HAP-1 (cell line): Measurements from ENCODE around the gene EMILIN2.

Source experiments
- DNase-seq, 2 experiments: peaks; one replicate each; pipeline ENCODE4 v3.0.0-alpha.2; 2016 to 2020; ENCODE audit warnings: low spot score in 2 of 2
- H3K27me3 ChIP-seq: fragments of 250-450 bp; sonication (Bioruptor Pico); 2 replicates; pipeline ENCODE4 v1.5.1; 2020; ENCODE audit warnings: low read depth, mild to moderate bottlenecking, moderate library complexity
- H3K36me3 ChIP-seq: fragments of 250-450 bp; sonication (Bioruptor Pico); replicated peaks from 2 replicates; pipeline ENCODE4 v1.5.1; 2020; ENCODE audit warnings: mild to moderate bottlenecking
- H3K4me1 ChIP-seq: fragments of 250-450 bp; sonication (Bioruptor Pico); 2 replicates; pipeline ENCODE4 v1.5.1; 2020; ENCODE audit warnings: mild to moderate bottlenecking
- H3K4me3 ChIP-seq: fragments of 250-450 bp; sonication (Bioruptor Pico); 2 replicates; pipeline ENCODE4 v1.5.1; 2020; ENCODE audit warnings: mild to moderate bottlenecking, moderate library complexity
- H3K9me3 ChIP-seq: fragments of 250-450 bp; sonication (Bioruptor Pico); 2 replicates; pipeline ENCODE4 v1.5.1; 2020; ENCODE audit warnings: mild to moderate bottlenecking, moderate library complexity
- in situ Hi-C: fragments of 300-500 bp; cut with MboI; formaldehyde crosslinking; loops from 3 replicates; pipeline ENCODE4 v1.14.3; 2020; ENCODE audit warnings: low sequenced_read_pairs, inconsistent platforms, mixed read lengths

The EMILIN2 gene

DNA sequence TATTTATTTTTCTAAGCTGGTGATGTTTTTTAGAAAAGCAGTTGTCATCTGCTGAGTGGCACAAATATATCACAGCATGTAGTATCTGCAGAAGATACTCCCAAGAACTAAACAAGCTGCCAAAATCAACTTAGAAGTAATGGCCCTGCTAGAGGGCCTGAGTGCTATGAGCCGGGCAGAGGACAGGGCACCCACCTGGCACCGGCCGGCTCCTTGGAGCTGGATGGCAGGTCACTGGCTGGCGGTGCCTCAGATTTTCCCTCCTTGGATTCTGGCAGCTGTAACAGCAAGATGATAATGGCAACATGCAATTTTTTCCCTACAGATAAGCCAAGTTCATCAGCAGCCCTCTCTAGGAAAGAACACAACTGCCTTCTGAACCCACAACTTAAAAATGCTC is 79.7 kb downstream of the EMILIN2 start:
- Histone ChIP-seq H3K4me3 (no peak overlapping the region), H3K4me1 (no peaks in the 10 kb centered on the region), H3K9me3 (no peaks in the 10 kb centered on the region), H3K27me3 (no peaks in the 10 kb centered on the region), H3K36me3 (peaks cover 29% of the 10 kb centered on the region)
- DNase-seq = no peak
- in situ Hi-C loops = no loop called here

- in situ Hi-C loops = no loop called here
- Histone ChIP-seq H3K4me3 (no peak overlapping the region), H3K4me1 (no peaks in the 10 kb centered on the region), H3K36me3 (peaks cover 21% of the 10 kb centered on the region), H3K9me3 (no peaks in the 10 kb centered on the region), H3K27me3 (no peaks in the 10 kb centered on the region)
- no peak for DNase-seq
Observed at GRCh38 chr18:2927745-2928144, 80.9 kb downstream of the EMILIN2 start.

DNA sequence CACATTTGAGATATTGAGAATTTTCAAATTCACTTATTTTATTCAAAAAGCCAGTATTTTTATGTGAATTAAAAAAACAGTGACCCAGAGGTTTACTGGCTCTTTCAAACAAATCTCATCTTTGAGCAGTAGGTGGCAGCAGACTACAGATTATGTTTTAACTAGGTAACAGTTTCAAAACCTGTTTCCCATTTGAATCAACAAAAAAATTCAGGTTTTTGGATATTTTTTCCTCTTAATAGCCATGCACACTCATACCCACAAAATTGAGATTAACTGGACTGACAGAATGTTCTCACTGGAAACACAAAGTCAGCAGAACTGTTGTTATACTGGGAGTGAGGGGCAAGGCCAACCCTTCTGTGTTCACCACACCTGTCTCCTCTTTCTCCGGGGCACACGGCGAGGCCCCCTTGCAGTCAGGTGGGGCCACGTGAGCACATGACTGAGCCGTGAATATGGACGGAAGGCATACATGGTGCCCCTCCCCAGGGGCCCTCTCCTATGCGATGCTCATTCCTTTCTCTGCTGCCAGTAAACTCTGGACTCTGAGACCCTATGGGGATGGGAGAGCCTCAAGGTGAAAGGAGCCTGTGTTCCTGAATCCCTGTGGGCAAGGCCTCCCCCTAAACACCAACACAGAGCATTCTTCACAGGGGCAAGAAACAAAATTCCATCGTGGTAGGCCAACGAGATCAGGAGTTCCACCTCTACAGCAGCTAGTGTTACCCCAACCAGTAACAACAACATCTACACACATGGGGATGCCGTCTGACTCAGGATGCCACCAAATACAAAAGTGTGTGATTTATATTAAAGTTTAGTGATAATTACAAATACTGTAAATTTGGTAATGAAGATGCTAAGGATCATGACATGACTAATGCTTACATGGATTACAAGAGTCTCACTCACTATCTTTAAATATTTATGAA is 85.7 kb downstream of the EMILIN2 start:
- Histone ChIP-seq H3K27me3 (no peaks in the 10 kb centered on the region), H3K36me3 (peaks cover 10% of the 10 kb centered on the region), H3K4me1 (no peaks in the 10 kb centered on the region), H3K4me3 (no peak overlapping the region), H3K9me3 (no peaks in the 10 kb centered on the region)
- DNase-seq = peak; percentile 55 to 64
- in situ Hi-C loops = loop anchor here (5.0 to 10.0 kb wide), 2 partner anchors 222 to 315 kb away; partner anchors contain the start of gene MYL12A

DNA sequence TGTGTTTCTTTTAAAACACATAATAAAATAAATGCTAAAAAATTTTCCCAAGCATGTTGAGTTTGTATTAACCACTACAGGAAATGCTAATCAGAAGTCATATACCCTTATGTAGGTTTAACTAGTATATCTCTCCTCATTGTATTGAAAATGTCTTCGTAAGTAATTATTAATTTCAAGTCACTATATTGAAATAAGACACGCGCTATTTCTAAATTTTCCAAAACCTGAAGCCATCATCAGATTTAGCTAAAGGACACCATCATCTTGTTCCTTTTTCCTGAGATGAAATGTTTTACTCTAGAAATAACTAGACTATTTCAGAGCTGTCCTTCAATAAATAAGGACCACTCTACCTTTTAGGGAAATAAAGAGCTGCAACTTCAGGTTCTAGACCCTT is 87.2 kb downstream of the EMILIN2 start:
- H3K4me3 ChIP-seq = no peak overlapping the region
- no peaks in the 10 kb centered on the region for H3K27me3 ChIP-seq
- H3K36me3 ChIP-seq = peaks cover 7% of the 10 kb centered on the region; the same call in 1 of the 2 replicates
- DNase-seq = no peak
- H3K9me3 ChIP-seq = no peaks in the 10 kb centered on the region
- in situ Hi-C loops = loop anchor here (5.0 to 10.0 kb wide), 2 partner anchors 221 to 313 kb away; partner anchors contain the start of gene MYL12A
- H3K4me1 ChIP-seq = no peaks in the 10 kb centered on the region

DNA sequence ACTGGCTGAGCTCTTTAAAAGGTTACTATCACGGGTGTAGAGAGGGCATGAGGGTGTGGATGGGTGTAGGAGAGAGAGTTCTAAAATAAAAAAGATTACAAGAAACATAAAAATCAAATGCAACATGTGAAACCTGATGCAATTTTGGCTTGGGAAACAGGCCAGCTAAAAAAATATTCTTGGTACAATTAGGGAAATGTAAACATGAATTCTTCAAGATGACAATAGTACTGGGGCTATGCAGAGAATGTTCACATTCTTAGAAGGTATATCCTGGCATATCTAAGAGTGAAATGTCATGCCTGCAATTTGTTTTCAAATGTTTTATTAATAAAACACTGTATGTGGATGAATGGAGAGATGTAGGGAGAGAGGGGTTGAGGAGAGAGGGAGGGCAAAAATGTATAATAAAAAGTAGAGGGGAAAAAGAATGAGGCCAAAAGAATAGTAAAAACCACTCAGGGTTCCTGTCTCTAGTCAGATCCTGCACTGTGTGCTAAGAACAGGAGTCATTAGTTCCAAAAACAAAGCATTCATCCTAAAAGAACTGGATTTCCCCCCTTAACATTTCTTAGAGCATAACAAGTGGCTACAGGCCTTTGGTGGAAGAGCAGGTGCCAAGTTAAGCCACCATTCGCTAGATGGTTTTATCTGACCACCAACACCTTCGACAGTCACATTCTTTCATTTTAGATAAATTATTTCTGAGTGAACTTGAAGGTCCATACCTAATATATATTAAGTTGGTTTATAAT is 88.8 kb downstream of the EMILIN2 start:
- Histone ChIP-seq H3K36me3 (peaks cover 7% of the 10 kb centered on the region; the same call in 1 of the 2 replicates), H3K4me3 (no peak overlapping the region), H3K4me1 (no peaks in the 10 kb centered on the region), H3K9me3 (no peaks in the 10 kb centered on the region), H3K27me3 (no peaks in the 10 kb centered on the region)
- in situ Hi-C loops = loop anchor here (10.0 kb wide), 1 partner anchor 219 kb away; no protein-coding TSS in a partner anchor
- no peak for DNase-seq

GRCh38 chr18:2939317-2939716 is 92.5 kb downstream of the EMILIN2 start:
- in situ Hi-C loops = loop anchor here (10.0 kb wide), 1 partner anchor 215 kb away; no protein-coding TSS in a partner anchor
- H3K36me3 ChIP-seq = peaks cover 5% of the 10 kb centered on the region; the same call in 1 of the 2 replicates

DNA sequence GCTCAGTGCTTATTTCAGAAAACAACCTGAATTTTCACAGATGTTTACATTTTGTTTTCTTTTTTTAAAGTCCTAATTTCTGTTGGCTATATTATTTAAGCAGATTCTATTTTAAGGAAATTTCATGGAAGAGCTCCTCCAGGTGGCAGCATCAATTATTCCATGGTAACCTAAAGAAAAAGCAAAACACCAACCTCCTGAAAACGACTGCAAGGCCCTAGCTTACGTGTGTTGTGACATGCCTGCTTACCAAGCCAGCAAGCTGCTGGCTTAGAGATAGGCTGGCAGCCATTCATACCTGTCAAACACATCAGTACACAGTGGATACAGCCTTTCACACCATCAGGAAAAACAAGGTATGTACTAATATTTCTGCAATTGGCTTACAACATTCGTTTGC is 101.2 kb downstream of the EMILIN2 start:
- Histone ChIP-seq H3K4me1 (no peaks in the 10 kb centered on the region), H3K9me3 (no peaks in the 10 kb centered on the region), H3K27me3 (no peaks in the 10 kb centered on the region), H3K36me3 (peaks cover 7% of the 10 kb centered on the region), H3K4me3 (no peak overlapping the region)
- in situ Hi-C loops = no loop called here
- DNase-seq = peak; percentile 14 to 18

More at GRCh38 chr18:2939317-2939716, 92.5 kb downstream of the EMILIN2 start:
- peaks cover 6% of the 10 kb centered on the region for H3K4me1 ChIP-seq
- H3K9me3 ChIP-seq = no peaks in the 10 kb centered on the region
- no peak overlapping the region for H3K4me3 ChIP-seq
- no peaks in the 10 kb centered on the region for H3K27me3 ChIP-seq
- no peak for DNase-seq

DNA sequence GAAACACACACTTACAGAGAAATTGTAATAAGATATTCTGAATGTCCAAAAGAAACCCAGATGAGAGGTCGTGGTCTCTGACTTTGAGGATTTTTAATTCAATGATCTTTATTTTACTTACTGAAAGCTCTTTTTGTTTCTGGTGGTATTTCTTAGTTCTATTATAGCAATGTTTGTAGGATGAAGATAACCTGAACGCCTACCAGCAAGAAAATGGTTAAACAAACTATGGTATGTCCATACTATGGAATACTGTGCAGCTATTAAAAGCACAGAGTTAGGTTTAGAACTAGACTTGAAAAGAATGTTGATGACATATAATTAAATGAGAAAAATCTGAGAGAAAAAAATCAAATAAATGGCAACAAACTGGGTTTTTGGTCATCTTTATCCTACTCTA is 105.8 kb downstream of the EMILIN2 start:
- no peaks in the 10 kb centered on the region for H3K27me3 ChIP-seq
- no peak for DNase-seq
- H3K4me1 ChIP-seq = peaks cover 8% of the 10 kb centered on the region; the same call in 1 of the 2 replicates
- no peak overlapping the region for H3K4me3 ChIP-seq
- H3K36me3 ChIP-seq = peaks cover 15% of the 10 kb centered on the region
- in situ Hi-C loops = no loop called here
- no peaks in the 10 kb centered on the region for H3K9me3 ChIP-seq

- DNase-seq = no peak
- H3K27me3 ChIP-seq = no peaks in the 10 kb centered on the region
- no peaks in the 10 kb centered on the region for H3K9me3 ChIP-seq
- H3K4me1 ChIP-seq = peaks cover 8% of the 10 kb centered on the region; the same call in 1 of the 2 replicates
- H3K36me3 ChIP-seq = peaks cover 15% of the 10 kb centered on the region
- in situ Hi-C loops = no loop called here
- no peak overlapping the region for H3K4me3 ChIP-seq
Observed at GRCh38 chr18:2953935-2954653, 107.3 kb downstream of the EMILIN2 start.

DNA sequence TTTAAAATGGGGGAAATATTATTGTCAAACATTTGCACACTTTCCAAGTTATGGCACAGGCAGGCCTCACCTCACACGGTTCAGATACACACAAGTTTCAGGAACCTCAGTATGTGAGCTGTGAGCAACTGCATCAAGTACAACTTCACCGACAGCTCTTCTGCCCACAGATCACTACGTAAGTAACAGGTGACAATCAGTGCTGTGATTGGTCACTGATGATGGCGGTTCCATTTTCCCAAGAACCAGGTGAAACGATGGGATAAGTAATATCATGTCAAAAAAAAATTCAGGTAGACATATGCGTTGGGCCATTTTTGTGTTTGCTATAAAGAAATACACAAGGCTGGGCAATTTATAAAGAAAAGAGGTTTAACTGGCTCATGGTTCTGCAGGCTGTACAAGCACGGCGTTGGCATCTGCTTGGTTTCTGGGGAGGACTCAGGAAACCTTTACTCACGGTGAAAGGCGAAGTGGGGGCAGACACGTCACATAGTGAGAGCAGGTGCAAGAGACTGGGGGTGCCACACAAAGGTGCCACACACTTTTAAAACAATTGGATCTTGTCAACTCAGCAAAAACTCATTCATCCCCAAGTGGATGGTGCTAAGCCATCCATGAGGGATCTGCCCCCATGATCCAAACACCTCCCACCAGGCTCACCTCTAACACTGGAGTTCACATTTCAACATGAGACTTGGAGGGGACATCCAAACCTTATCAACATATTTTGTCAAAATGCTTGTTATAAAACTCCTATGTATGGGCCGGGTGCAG is 108.3 kb downstream of the EMILIN2 start:
- H3K36me3 ChIP-seq = peaks cover 15% of the 10 kb centered on the region
- DNase-seq = no peak
- no peak overlapping the region for H3K4me3 ChIP-seq
- in situ Hi-C loops = no loop called here
- H3K4me1 ChIP-seq = peaks cover 8% of the 10 kb centered on the region; the same call in 1 of the 2 replicates
- H3K9me3 ChIP-seq = no peaks in the 10 kb centered on the region
- H3K27me3 ChIP-seq = no peaks in the 10 kb centered on the region

DNA sequence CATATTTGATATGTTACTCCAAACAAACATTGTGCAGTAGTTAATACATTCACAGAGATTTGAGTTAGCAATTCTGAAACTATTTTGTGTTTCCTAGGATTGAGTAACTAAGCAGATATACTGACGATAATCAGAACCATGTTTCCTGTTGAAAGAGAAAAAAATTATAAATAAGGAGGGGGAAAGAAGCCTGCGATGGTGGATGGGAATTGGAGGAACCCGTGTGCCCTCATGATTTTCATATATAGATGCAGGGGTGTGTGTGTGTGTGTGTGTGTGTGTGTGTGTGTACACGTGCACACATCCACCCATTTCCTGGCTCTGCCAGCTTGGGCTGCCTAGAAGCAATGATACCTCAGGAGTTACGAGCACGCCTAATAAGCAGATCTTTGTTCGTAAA is 109.2 kb downstream of the EMILIN2 start:
- H3K36me3 ChIP-seq = peaks cover 15% of the 10 kb centered on the region

GRCh38 chr18:2958819-2959298 is 112.1 kb downstream of the EMILIN2 start:
- H3K9me3 ChIP-seq = no peaks in the 10 kb centered on the region
- H3K4me1 ChIP-seq = peaks cover 8% of the 10 kb centered on the region; the same call in 1 of the 2 replicates
- no peak overlapping the region for H3K4me3 ChIP-seq
- in situ Hi-C loops = no loop called here
- DNase-seq = no peak
- H3K36me3 ChIP-seq = peaks cover 6% of the 10 kb centered on the region; the same call in 1 of the 2 replicates
- no peaks in the 10 kb centered on the region for H3K27me3 ChIP-seq

More for the DNA sequence above, 109.2 kb downstream of the EMILIN2 start:
- Histone ChIP-seq H3K27me3 (no peaks in the 10 kb centered on the region), H3K9me3 (no peaks in the 10 kb centered on the region), H3K4me3 (no peak overlapping the region), H3K4me1 (peaks cover 8% of the 10 kb centered on the region; the same call in 1 of the 2 replicates)
- in situ Hi-C loops = no loop called here
- DNase-seq = no peak
